ENCODE data around the gene GRIK2.
"Not testable (repeated sequence)": the region's sequence is repeated elsewhere in the genome, so short reads cannot be mapped to it uniquely, and the experiment has no call there.

The GRIK2 gene

DNA sequence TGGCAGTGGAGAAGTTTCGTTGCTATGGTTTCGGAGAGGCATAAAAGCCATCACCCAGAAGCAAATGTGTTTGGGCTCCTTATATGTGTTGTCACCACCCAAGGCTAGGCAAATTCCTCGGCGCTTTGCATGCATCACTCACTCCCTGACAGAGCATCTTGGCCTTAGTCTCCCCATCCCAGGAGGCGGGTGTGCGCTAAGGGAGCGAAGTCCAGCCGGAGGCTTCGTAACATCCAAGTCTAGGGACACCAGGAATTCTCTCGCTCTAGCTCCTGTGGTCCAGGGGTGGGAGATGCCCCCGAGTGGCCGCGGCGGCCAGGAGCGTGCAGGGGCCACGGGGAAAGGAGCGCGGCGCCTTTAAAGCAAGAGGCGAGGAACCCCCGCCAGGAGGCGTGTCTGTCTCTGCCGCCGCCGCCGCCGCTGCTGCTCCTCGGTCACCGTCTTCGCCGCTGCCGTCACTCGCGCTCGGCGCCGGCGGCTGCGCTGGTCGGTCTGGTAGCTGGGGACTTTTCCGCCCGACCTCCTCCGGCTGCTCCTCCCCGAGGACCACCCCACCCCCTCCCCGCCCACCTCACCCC is at the start of gene GRIK2:
Gene GRIK2, plus strand, starts transcription at position 458 of the 578 bp plus-strand sequence.
- DNase-seq (ENCODE audit: extremely low read depth in 1 of 2, low read depth in 1 of 2), result no peak

- DNase-seq (ENCODE audit: extremely low read depth in 1 of 2, low read depth in 1 of 2), result no peak
These were observed 48.6 kb upstream of the GRIK2 start for GRCh38 chr6:101344885-101345284.

GRCh38 chr6:101348816-101349215 is 44.7 kb upstream of the GRIK2 start:
- DNase-seq (ENCODE audit: extremely low read depth in 1 of 2, low read depth in 1 of 2), result no peak

DNA sequence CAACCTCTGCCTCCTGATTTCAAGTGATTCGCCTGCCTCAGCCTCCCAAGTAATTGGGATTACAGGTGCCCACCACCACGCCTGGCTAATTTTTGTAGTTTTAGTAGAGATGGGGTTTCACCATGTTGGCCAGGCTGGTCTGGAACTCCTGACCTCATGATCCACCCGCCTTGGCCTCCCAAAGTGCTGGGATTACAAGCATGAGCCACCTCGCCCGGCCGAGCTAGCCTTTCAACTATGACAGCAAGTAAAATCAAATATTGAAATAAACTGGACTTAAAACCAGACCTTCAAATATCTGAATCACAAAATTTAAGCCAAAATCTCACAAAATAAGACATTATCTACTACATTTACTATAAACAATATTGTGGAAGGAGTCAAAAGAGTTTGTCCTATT is 42.9 kb upstream of the GRIK2 start:
- not testable (repeated sequence) for DNase-seq (ENCODE audit: extremely low read depth in 1 of 2, low read depth in 1 of 2)

GRCh38 chr6:101351173-101351572 is 42.3 kb upstream of the GRIK2 start:
- DNase-seq (ENCODE audit: extremely low read depth in 1 of 2, low read depth in 1 of 2), result no peak

- no peak for DNase-seq (ENCODE audit: extremely low read depth in 1 of 2, low read depth in 1 of 2)
These were observed 41.2 kb upstream of the GRIK2 start for GRCh38 chr6:101352316-101352715.

DNA sequence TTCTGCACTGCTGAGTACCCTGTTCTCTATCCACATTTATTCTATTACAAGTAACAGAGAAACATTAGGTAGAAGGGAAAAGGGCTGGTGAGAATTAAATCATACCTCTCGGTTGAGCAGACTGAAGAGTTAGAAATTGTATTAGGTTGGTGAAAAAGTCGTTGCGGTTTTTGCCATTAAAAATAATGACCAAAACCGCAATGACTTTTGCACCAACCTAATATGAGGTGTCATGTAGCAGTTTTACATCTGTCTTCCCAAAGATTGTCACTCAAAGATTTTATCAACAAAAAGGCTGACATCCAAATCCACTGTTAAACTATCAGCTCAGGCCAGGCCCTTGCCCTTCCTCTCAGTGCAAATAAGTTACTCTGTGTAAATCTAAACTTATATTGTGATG is 28.3 kb upstream of the GRIK2 start:
- no peak for DNase-seq (ENCODE audit: extremely low read depth in 1 of 2, low read depth in 1 of 2)

GRCh38 chr6:101379926-101380325 is 13.6 kb upstream of the GRIK2 start:
- no peak for DNase-seq (ENCODE audit: extremely low read depth in 1 of 2, low read depth in 1 of 2)

GRCh38 chr6:101380897-101381630 is 12.4 kb upstream of the GRIK2 start:
- no peak for DNase-seq (ENCODE audit: extremely low read depth in 1 of 2, low read depth in 1 of 2)

DNA sequence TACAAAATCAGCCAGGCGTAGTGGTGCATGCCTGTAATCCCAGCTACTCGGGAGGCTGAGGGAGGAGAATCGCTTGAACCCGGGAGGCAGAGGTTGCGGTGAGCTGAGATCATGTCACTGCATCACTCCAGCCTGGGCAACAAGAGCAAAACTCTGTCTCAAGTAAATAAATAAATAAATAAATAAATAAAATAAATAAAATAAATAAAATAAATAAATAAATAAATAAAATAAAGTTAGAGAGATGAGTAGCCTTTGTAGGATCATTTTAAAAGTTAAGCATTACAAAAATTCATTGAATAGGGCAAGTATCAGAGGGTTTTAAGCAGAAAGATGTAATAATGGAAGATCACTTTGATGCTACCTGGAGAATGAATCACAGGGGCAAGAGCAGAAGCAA is 9.8 kb upstream of the GRIK2 start:
- not testable (repeated sequence) for DNase-seq (ENCODE audit: extremely low read depth in 1 of 2, low read depth in 1 of 2)

DNA sequence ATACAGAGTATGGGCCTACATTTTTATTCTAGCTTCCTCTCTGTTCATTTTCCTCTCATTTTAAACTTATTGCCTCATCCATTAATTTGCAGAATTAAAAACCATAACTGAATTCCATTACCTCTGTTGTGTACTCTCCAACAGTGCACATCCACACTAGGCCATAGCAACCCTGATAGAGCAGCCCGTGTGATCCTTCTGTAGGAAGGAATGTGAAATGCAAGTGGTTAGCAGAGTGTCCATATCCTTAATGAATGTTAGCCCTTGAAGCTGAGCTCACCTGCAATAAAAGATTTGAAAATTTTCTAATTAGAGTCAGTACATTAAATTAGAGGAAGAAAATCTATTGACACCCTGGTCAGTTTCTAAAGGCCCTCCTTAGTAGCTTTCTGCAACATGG is 6.5 kb upstream of the GRIK2 start:
- no peak for DNase-seq (ENCODE audit: extremely low read depth in 1 of 2, low read depth in 1 of 2)

DNA sequence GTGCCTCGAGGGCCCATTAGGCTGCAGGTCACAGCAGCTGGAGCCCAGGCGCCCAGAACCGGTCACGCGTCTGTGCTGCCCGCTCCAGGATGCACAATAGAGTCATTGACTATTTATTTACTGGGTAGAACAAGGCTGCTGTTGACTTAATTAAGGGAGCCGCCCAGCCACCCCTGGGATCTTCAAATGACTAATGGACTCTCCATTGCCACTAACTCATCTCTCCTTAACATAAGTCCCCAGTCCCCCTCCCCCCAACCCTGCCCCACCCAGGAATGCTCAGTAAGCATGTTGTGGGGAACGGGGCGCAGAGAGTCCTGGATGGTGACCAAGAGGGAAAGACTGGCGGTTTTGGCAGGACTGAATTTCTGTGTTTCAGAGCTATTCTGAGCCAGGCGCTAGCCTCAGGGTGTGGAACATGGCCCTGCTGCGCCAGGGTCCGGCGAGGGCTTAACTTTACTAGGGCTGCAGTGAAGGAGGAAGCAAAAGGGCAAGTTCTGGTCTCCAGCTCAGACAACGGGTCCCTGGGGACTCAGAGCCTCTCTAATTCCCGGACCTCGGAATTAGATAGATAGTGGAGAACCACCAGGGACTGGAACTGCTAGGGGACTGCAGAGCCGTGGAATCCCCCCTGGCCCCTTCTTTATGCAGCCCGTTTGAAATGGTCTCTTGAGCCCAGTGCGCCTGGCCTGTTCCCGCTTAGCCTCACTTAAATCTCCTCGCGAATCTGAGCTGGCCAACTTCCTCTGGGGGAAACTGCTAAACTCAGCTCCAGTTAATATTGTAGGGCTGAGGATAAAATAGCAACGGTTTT is 1.5 kb upstream of the GRIK2 start:
- no peak for DNase-seq (ENCODE audit: extremely low read depth in 1 of 2, low read depth in 1 of 2)

- no peak for DNase-seq (ENCODE audit: extremely low read depth in 1 of 2, low read depth in 1 of 2)
These were observed 800 bp upstream of the GRIK2 start for GRCh38 chr6:101392586-101393230.

DNA sequence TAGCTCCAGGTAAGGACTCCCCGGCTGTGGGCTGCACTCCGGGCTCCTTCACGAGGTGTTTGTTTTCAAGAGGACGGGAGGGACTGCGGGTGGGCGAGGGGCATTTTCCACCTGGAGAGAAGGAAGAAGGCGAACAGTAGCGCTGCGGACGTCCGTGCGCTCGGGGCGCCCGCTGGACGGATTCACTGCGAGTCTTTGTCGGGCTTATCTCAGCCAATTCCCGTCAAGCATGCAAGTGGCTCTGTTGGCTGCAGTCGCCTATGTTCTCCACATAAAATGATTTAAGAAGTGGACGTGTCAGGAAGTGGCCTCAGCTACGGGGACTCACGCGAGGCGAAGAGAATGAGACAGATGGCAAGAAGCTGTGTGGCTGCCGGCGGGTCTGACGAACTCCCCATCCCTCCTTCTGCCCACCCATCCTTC is 332 bp downstream of the GRIK2 start:
- no peak for DNase-seq (ENCODE audit: extremely low read depth in 1 of 2, low read depth in 1 of 2)

GRCh38 chr6:101394936-101395335 is 1.4 kb downstream of the GRIK2 start:
- DNase-seq (ENCODE audit: extremely low read depth in 1 of 2, low read depth in 1 of 2), result no peak

- no peak for DNase-seq (ENCODE audit: extremely low read depth in 1 of 2, low read depth in 1 of 2)
These were observed 1.8 kb downstream of the GRIK2 start for GRCh38 chr6:101395345-101395744.

GRCh38 chr6:101396548-101397173 is 3.2 kb downstream of the GRIK2 start:
- DNase-seq (ENCODE audit: extremely low read depth in 1 of 2, low read depth in 1 of 2), result no peak

GRCh38 chr6:101397199-101397598 is 3.7 kb downstream of the GRIK2 start:
- DNase-seq (ENCODE audit: extremely low read depth in 1 of 2, low read depth in 1 of 2), result no peak

DNA sequence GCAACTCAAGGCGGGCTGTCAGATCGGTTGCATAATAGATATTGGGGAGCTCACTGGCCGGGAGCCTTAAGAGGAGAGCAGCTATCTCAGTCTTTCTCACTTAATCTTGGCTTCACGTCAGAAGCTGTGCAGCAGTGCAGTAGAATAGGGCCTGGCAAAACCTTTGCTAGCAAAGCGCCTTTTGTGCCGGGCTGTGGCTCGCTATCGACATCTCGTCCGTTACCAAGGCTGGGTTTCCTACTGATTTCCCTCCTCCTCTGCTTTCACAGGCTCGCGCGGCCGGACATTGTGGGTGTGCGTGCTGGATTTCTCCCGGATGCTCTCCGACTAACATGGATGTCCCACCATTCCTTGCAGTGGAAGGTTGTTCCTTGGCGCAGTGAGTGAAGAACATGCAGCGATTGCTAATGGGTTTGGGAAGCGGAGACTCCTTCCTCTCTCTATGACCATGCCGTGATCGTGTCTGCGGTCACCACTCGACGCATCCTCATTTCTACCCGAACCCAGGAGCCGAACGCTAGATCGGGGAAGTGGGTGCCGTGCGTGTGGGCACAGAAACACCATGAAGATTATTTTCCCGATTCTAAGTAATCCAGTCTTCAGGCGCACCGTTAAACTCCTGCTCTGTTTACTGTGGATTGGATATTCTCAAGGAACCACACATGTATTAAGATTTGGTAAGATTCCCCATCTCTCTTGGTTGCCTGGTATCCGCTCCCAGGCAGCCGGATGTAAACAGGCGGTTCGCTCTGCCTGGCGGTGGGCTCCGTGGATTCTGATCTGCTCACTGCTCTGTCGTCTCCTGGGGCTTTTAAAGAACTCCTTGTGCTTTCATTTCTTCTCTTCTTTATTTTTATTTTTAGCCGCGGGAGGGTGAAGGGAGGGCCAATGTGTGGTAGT is 5.5 kb downstream of the GRIK2 start:
- no peak for DNase-seq (ENCODE audit: extremely low read depth in 1 of 2, low read depth in 1 of 2)

DNA sequence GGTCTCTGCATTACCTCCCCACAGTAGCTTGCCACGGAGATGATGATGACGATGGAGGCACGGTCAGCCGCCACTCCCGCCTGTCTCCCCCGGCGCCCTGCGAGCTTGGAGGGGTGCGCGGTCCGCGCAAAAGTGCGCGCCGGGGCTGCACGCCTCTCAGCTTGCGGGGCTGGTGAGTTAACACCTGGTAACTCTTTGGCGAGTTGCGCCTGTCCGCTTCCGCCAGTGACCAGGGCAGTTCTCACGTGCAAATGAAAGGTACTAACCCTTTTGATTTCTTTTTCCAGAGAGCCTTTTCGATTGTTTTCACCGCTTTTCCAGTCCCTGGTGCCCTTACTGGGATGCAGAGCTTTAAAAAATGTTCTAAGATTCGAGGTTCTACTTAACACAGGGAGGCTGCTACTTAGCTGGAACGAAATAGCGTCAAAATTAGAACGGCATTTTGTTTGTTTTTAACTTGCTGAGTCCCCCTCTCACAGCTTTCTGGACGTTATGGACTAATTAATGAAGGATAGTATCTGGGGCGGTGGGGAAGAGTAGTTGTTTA is 6.2 kb downstream of the GRIK2 start:
- no peak for DNase-seq (ENCODE audit: extremely low read depth in 1 of 2, low read depth in 1 of 2)
